GM12891 (cell line): ENCODE results near the gene PUS10.

ENCODE experiments used
- POLR2A ChIP-seq: IDR thresholded peaks from 2 replicates; pipeline ENCODE4 v1.6.1; 2011; ENCODE audit warnings: low read depth, low read length, control low read depth
- POLR2AphosphoS5 ChIP-seq: IDR thresholded peaks from 2 replicates; pipeline ENCODE4 v1.6.1; 2011; ENCODE audit warnings: low read depth, low read length, control low read depth
- POU2F2 ChIP-seq: IDR thresholded peaks from 2 replicates; pipeline ENCODE4 v1.6.1; 2011; ENCODE audit warnings: low read depth, mild to moderate bottlenecking, control low read depth, low read length, moderate library complexity
- SPI1 ChIP-seq: IDR thresholded peaks from 2 replicates; pipeline ENCODE4 v1.6.1; 2011; ENCODE audit warnings: low read depth, low read length, control low read depth
- TAF1 ChIP-seq: IDR thresholded peaks from 2 replicates; pipeline ENCODE4 v1.6.1; 2011; ENCODE audit warnings: low read depth, low read length, control low read depth

- no peak for TF ChIP-seq TAF1
- no peak for TF ChIP-seq POLR2AphosphoS5
- TF ChIP-seq POLR2A = no peak
- no peak for TF ChIP-seq POU2F2
- no peak for TF ChIP-seq SPI1
Observed at GRCh38 chr2:60945341-60945740, 72.7 kb downstream of the PUS10 start.
